RWPE2 (cell line): ENCODE results near the gene CTDP1.

ENCODE experiments used
- ATAC-seq: fragments of 200-7000 bp; cut with Tn5 transposase; 3 replicates; pipeline ENCODE4 v1.9.1; 2021; ENCODE audit warnings: low read depth
- DNase-seq: peaks from one replicate; pipeline ENCODE4 v3.0.0-alpha.2; 2020; ENCODE audit warnings: low spot score
- H3K27ac ChIP-seq: fragments of 450-650 bp; 2 replicates; pipeline ENCODE4 v1.5.1; 2017; ENCODE audit warnings: mild to moderate bottlenecking; ENCODE audit not compliant: poor library complexity, severe bottlenecking
- H3K27me3 ChIP-seq: fragments of 250-450 bp; sonication (Bioruptor Pico); 2 replicates; pipeline ENCODE4 v1.5.1; 2021; ENCODE audit warnings: mild to moderate bottlenecking, moderate library complexity; ENCODE audit not compliant: insufficient read depth, poor library complexity, severe bottlenecking
- H3K36me3 ChIP-seq: fragments of 250-450 bp; sonication (Bioruptor Pico); 2 replicates; pipeline ENCODE4 v1.5.1; 2020; ENCODE audit warnings: low read depth, mild to moderate bottlenecking, moderate library complexity
- H3K4me1 ChIP-seq: fragments of 250-450 bp; sonication (Bioruptor Pico); 2 replicates; pipeline ENCODE4 v1.5.1; 2021; ENCODE audit warnings: mild to moderate bottlenecking, moderate library complexity; ENCODE audit not compliant: insufficient read depth, poor library complexity, severe bottlenecking
- H3K4me3 ChIP-seq: fragments of 250-450 bp; sonication (Bioruptor Pico); 2 replicates; pipeline ENCODE4 v1.5.1; 2021; ENCODE audit warnings: mild to moderate bottlenecking, moderate library complexity; ENCODE audit not compliant: severe bottlenecking
- H3K9me3 ChIP-seq: fragments of 250-450 bp; sonication (Bioruptor Pico); 2 replicates; pipeline ENCODE4 v1.5.1; 2021; ENCODE audit warnings: mild to moderate bottlenecking, moderate library complexity; ENCODE audit not compliant: severe bottlenecking
- CTCF ChIP-seq: fragments of 450-650 bp; IDR thresholded peaks from one replicate; pipeline ENCODE4 v1.5.1; 2017; ENCODE audit warnings: mild to moderate bottlenecking, moderate library complexity; ENCODE audit not compliant: poor library complexity, severe bottlenecking

CTDP1 gene

GRCh38 chr18:79760348-79760747 lies 80.7 kb downstream of the CTDP1 start:
- DNase-seq = no peak
- no peaks in the 10 kb centered on the region for H3K4me1 ChIP-seq
- no peak overlapping the region for H3K4me3 ChIP-seq
- no peaks in the 10 kb centered on the region for H3K27me3 ChIP-seq
- no peaks in the 10 kb centered on the region for H3K9me3 ChIP-seq
- no peak overlapping the region for H3K27ac ChIP-seq
- no peak for TF ChIP-seq CTCF
- H3K36me3 ChIP-seq = no peaks in the 10 kb centered on the region
- ATAC-seq = no peak

GRCh38 chr18:79760881-79761280 lies 81.3 kb downstream of the CTDP1 start:
- no peaks in the 10 kb centered on the region for H3K27me3 ChIP-seq
- H3K9me3 ChIP-seq = no peaks in the 10 kb centered on the region
- H3K4me3 ChIP-seq = no peak overlapping the region
- DNase-seq (no peak), ATAC-seq (no peak)
- H3K36me3 ChIP-seq = no peaks in the 10 kb centered on the region
- TF ChIP-seq CTCF = no peak
- H3K27ac ChIP-seq = no peak overlapping the region
- no peaks in the 10 kb centered on the region for H3K4me1 ChIP-seq

- Histone ChIP-seq H3K4me1 (no peaks in the 10 kb centered on the region), H3K9me3 (no peaks in the 10 kb centered on the region), H3K27ac (no peak overlapping the region), H3K27me3 (no peaks in the 10 kb centered on the region), H3K4me3 (no peak overlapping the region), H3K36me3 (no peaks in the 10 kb centered on the region)
- ATAC-seq (no peak), DNase-seq (no peak)
- no peak for TF ChIP-seq CTCF
Measured at GRCh38 chr18:79763407-79763806, 83.8 kb downstream of the CTDP1 start.

GRCh38 chr18:79764131-79764530 lies 84.5 kb downstream of the CTDP1 start:
- no peaks in the 10 kb centered on the region for H3K4me1 ChIP-seq
- H3K27me3 ChIP-seq = no peaks in the 10 kb centered on the region
- no peak overlapping the region for H3K4me3 ChIP-seq
- H3K36me3 ChIP-seq = no peaks in the 10 kb centered on the region
- DNase-seq = peak; percentile 27
- no peak for TF ChIP-seq CTCF
- no peak overlapping the region for H3K27ac ChIP-seq
- ATAC-seq = no peak
- no peaks in the 10 kb centered on the region for H3K9me3 ChIP-seq

- Histone ChIP-seq H3K27me3 (no peaks in the 10 kb centered on the region), H3K4me1 (no peaks in the 10 kb centered on the region), H3K36me3 (no peaks in the 10 kb centered on the region), H3K4me3 (no peak overlapping the region), H3K27ac (no peak overlapping the region), H3K9me3 (no peaks in the 10 kb centered on the region)
- TF ChIP-seq CTCF = no peak
- no peak for ATAC-seq
- peak; percentile 34 for DNase-seq
Measured at GRCh38 chr18:79765491-79766245, 86.1 kb downstream of the CTDP1 start.
